A172 (cell line): ENCODE results near the gene THAP7. TPM values are rescaled to one million over a fixed set of nuclear protein-coding genes. Genes with fewer than 3 reads are reported as not detected.

Source experiments
- DNase-seq: peaks from one replicate; pipeline ENCODE4 v3.0.0-alpha.2; 2015; ENCODE audit warnings: low spot score
- total RNA-seq: library from RNA; depleted of rRNA; stranded (reverse); fragments of >200 nt; shearing (Covaris generic); gene quantifications from 2 replicates; pipeline ENCODE4 v1.2.3, GENCODE V29; 2014

THAP7 gene
- total RNA-seq, 1 experiment from 2014 or later = 49.0 TPM

- no peak for DNase-seq
These were observed 29.7 kb upstream of the THAP7 start for GRCh38 chr22:21031545-21032036.

GRCh38 chr22:21030621-21031544 lies 29.0 kb upstream of the THAP7 start:
- no peak for DNase-seq

DNA sequence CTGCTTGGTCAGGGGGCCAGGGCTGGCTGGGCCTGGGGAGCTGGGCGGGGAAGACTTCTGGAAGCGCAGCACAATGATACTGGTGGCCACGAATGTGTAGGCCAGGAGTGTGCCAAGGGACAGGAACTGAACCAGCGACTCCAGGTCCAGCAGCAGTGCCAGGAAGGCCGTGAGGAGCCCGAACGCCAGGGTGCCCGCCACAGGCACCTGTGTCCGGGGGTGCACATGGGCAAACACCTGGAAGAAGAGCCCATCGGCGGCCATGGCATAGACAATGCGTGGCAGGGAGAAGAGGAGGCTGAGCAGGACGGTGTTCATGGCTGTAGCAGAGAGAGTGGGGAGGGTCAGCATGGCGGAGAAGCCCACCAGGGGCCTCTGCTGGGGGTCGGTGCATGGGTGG lies 28.1 kb upstream of the THAP7 start:
- DNase-seq = no peak

DNA sequence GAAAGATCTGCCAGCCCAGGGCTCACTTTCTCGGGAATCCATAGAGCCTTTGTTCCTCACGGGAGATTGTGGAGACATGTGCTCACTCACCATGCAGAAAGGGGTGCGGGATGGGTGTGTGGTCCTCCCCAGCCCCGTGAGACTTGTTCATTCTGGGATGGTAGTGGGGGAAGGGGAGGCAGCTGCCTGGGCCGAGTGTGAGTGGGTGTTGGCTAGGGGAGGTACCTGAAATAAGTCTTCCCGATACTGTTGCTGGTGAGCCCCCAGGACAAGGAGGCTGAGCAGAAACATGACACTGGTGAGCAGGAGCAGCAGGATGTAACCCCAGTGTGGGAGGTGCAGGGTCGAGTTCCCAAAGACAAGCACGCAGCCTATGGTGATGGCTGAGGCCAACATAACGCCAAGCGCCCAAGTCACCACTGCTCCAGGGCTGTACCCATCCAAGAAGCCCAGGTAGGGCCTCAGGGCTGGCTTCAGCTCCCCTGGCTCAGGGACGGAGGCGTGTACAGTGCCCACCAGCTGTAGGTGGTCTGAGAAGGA lies 27.6 kb upstream of the THAP7 start:
- no peak for DNase-seq

DNA sequence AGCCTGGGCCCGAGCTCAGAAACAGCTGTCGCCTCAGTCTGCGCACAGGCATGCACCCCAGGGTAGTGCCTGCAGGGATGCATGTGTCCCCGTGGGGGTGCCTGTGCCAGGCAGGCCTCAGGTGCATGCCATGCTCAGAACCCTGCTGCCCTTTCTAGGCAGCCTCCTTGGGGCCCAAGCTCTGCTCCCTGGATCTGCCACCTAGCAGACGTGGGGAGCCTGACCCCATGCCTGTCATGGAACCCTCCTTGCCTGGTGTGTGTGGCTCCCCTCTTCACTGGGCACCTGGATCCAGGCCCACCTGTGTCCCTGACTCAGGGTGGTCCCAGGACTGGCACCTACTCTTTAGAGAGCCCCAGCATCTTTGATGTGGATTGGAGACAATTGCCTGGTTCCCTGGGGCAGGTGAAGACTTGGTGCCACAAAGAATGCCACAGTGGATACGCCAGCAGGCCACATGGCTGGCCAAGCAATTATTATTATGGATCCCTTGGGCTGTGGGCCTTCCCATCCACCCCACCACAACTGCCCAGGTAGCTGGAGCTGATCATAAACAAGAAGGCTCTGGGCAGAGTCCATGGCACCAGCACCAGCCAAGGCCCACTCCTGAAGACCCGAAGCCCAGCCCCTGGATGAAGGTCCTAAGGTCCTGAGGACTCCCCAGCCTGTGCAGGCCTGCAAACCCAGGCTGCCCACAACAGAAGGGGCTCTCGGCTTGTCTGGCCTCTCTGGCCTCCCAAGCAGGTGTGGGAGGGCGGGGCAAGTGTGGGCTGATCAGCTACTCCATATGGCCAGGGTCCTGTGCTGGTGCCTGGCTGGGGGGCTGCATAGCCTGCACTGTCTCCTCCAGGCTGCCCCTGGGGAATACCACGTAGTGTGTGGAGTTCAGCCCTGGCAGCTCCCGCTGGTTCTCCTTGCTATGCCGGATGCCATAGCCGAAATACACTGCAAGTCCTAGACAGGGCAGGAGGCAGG lies 26.6 kb upstream of the THAP7 start:
- no peak for DNase-seq

GRCh38 chr22:21026783-21027692 lies 25.1 kb upstream of the THAP7 start:
- peak; percentile 31 for DNase-seq

GRCh38 chr22:21025763-21026755 lies 24.1 kb upstream of the THAP7 start:
- no peak for DNase-seq

DNA sequence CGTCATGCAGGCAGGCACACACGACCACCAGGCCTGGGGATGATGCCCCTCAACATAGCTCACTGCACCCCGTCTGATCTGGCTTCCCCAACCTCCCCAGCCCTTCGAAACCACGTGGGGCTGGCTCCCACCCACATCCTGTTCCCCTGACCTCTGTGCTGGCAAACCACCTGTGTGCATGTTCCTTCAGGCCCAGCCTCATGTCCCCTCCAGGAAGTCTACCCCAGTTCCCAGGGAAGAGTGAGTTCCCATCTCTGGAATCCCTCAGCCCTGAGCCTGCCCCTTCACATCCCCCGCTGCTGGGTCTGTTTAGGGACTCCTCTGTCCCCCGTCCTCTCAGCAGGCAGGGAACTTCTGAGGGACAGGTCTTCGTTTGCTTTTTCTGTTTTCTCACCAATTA lies 23.3 kb upstream of the THAP7 start:
- no peak for DNase-seq

DNA sequence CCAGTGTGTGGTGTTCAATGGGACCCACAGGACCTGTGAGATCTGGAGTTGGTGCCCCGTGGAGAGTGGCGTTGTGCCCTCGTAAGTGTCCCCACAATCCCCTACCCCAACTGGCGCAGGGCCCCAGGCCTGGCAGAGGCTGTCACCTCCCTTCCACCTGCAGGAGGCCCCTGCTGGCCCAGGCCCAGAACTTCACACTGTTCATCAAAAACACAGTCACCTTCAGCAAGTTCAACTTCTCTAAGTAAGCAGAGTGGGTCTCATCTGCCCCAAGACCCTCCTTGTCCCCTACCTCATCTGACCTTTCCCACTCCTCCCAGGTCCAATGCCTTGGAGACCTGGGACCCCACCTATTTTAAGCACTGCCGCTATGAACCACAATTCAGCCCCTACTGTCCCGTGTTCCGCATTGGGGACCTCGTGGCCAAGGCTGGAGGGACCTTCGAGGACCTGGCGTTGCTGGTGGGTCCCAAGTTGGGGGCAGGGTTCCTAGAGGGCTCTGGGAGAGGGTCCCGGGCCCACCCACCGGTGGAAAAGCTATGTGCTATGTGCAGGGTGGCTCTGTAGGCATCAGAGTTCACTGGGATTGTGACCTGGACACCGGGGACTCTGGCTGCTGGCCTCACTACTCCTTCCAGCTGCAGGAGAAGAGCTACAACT lies 21.2 kb upstream of the THAP7 start:
- DNase-seq = no peak

GRCh38 chr22:21022507-21022906 lies 20.6 kb upstream of the THAP7 start:
- DNase-seq = no peak

DNA sequence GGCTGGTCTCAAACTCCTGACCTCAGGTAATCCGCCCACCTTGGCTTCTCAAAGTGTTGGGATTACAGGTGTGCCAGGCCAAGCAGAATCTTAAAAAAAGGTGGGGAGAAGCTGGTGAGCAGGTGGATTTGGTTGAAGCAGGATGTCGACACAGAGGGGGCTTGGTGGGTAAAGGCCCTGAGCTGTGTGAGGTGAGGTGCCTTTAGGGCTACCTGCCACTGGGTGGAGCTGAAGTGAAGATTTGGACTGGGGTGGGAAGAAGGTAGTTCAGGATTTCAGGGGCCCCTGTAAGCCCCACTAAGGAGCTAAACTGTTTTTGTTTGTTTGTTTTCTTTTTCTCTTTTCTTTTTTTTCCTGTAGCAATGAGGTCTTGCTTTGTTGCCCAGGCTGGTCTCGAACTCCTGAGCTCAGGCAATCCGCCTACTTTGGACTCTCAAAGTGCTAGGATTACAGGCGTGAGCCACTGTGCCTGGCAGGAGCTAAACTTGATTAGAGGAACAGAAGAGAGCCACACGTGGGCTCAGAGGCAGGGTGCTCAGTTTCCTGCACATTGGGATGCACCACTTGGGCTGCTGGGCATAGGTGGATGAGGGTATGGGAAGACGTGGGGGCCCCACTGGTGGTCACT lies 19.0 kb upstream of the THAP7 start:
- DNase-seq = no peak

DNA sequence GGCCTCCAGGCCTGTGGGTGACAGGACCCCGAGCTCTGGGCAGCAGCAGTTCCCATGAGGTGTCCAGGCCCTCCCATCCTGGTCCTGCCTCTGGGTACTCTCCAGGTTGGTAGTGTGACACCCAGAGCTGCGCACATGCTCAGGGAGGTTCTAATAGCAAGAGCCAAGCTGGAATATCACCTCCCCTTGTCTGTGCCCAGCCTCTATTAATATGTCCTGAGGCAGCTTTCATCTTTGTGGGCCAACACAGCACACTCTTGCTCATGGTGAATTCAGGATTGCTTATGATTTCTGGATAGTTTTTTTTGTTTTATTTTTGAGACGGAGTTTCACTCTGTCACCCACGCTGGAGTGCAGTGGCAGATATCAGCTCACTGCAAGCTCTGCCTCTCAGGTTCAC lies 16.4 kb upstream of the THAP7 start:
- DNase-seq = no peak

DNA sequence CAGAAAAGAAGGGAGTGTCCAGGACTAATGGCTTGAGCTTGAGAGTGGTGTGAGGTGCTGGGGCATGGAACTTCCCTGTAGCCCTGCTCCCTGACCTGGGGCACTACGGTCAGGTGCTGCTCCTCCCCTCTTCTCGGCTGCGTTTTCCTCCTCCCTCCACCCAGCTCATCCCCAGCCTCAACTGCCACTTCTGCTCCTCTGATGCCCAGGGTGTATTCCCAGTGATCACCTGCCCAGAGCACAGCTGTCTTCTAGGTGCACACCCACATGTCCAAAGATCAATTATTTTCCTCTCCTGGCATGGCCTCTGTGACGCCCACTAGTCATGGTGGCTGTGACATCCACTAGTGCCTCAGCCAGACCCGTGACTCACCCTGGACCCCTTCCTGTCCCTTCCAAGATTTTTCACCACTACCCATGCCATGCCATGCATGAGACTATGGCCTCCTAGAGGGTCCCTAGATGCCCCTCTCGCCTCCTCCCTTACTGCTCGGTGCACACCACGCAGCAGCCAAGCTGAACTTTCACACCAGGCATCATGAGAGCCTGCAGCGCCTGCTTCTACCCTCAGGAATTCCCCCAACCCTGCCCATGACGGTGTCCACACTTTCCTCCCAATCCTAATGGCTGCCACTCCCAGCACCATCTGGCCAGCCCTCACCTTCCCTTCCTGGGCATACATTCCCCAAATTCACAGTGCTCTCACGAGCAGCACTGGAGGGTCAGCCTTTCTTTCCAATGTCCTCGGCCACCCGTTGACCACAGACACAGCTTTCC lies 14.9 kb upstream of the THAP7 start:
- no peak for DNase-seq

DNA sequence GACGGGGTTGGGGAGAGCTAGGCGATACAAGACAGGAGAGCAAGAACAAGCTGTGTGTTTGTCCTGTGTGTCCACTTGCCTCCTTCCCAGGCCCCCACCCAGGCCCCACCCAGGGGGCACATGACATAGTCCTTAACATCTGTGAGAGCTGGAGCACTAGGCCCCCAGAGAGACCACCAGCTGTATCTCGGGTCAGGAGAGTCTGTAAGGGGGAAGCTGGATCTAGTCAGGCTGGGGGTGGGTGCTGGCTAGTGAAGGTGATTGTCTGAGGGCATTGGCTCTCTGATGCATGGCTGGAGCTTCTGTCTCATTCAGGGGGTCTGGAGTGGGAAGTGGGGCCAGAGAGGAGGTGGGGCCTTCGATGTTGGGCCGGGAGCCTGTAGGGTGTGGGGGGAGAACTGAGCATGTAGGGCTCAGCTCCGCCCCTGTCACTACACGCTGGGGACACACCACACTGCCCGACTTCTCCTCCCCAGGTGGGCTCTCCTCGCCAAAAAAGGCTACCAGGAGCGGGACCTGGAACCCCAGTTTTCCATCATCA lies 13.6 kb upstream of the THAP7 start:
- DNase-seq = no peak

DNA sequence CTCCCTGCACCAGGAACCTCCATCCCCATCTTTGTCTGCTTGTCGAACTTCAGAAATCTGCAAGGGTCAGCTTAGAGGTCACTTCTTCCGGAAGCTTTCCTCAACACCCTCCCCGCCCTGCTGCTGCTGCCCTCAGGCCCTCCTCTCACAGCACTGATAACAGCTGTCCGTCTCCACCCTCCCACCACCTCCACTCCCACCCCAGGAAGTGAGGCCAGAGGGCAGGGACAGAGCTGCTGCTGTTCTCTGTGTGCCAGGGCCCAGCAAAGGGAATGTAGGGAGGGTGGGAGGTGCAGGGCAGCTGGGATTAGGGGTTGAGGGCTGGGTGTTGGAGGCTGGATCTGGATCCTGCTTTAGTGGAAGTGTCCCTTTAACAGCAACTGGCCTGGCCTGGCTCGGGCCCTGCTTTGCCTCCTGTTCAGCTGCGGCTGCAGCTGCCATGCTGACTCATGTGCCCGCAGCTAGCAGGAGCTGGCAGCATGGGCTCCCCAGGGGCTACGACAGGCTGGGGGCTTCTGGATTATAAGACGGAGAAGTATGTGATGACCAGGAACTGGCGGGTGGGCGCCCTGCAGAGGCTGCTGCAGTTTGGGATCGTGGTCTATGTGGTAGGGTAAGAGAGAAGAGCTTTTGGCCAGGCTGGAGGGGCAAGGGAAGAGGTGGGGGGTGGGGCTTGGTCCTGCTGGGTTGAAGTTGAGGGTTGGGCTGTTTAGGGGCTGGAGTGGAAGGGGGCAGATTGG lies 13.0 kb upstream of the THAP7 start, which contains the start of gene P2RX6:
Gene P2RX6 (plus strand): TSS at position 440 of the 740 bp plus-strand sequence. CDS start 10 bp downstream, at position 450.
- DNase-seq = peak; percentile 50

GRCh38 chr22:21014202-21014725 lies 12.3 kb upstream of the THAP7 start:
- DNase-seq = peak; percentile 74
